Mesenchymal stem cell (in vitro differentiated cells and primary cell): ENCODE results near the gene RDH13.
A peak's percentile ranks its signal among the peaks of the same experiment; 100 is the strongest.

Source experiments
- DNase-seq: peaks from one replicate; pipeline ENCODE4 v3.0.0-alpha.2; 2013
- H2AFZ ChIP-seq: one replicate; pipeline ENCODE4 v1.6.1; 2013; ENCODE audit warnings: low read depth, mild to moderate bottlenecking, control low read depth, inconsistent platforms, low read length, moderate library complexity
- H2AK5ac ChIP-seq: 2 replicates; pipeline ENCODE4 v1.6.1; 2013; ENCODE audit warnings: low read length, moderate library complexity, mild to moderate bottlenecking, inconsistent platforms; ENCODE audit not compliant: severe bottlenecking
- H2BK120ac ChIP-seq: one replicate; pipeline ENCODE4 v1.6.1; 2013; ENCODE audit warnings: low read depth, mild to moderate bottlenecking, inconsistent platforms, low read length, moderate library complexity
- H2BK12ac ChIP-seq, 2 experiments: one replicate each; pipeline ENCODE4 v1.6.1; 2013; ENCODE audit warnings: inconsistent platforms in 2 of 2, low read length in 2 of 2, mild to moderate bottlenecking in 2 of 2, moderate library complexity in 2 of 2, control low read depth in 1 of 2
- H2BK15ac ChIP-seq: one replicate; pipeline ENCODE4 v1.6.1; 2013; ENCODE audit warnings: mild to moderate bottlenecking, low read depth, inconsistent platforms; ENCODE audit not compliant: poor library complexity, severe bottlenecking
- H2BK5ac ChIP-seq: 2 replicates; pipeline ENCODE4 v1.6.1; 2013; ENCODE audit warnings: low read depth, mild to moderate bottlenecking, low read length, control low read depth, inconsistent platforms; ENCODE audit not compliant: poor library complexity, severe bottlenecking
- H3K14ac ChIP-seq, 2 experiments: one replicate each; pipeline ENCODE4 v1.6.1; 2013; ENCODE audit warnings: inconsistent platforms in 2 of 2, low read length in 2 of 2, control low read depth in 1 of 2, mild to moderate bottlenecking in 1 of 2, moderate library complexity in 1 of 2
- H3K18ac ChIP-seq, 2 experiments: one replicate each; pipeline ENCODE4 v1.6.1; 2013; ENCODE audit warnings: inconsistent platforms in 2 of 2, low read length in 2 of 2, control low read depth in 1 of 2, low read depth in 1 of 2, mild to moderate bottlenecking in 1 of 2
- H3K23ac ChIP-seq, 2 experiments: one replicate each; pipeline ENCODE4 v1.6.1; 2013; ENCODE audit warnings: inconsistent platforms in 2 of 2, low read length in 2 of 2, mild to moderate bottlenecking in 2 of 2, moderate library complexity in 2 of 2, control low read depth in 1 of 2
- H3K27ac ChIP-seq: 2 replicates; pipeline ENCODE4 v1.5.1; 2013; ENCODE audit warnings: mild to moderate bottlenecking, moderate library complexity, low read length, control low read depth, inconsistent platforms; ENCODE audit not compliant: poor library complexity, severe bottlenecking
- H3K27me3 ChIP-seq, 2 experiments: 2 replicates each; pipeline versions ENCODE4 v1.6.1 to v1.7.0; 2013; ENCODE audit warnings: low read length in 2 of 2, mild to moderate bottlenecking in 2 of 2, moderate library complexity in 2 of 2, control low read depth in 1 of 2, inconsistent platforms in 1 of 2; ENCODE audit not compliant: control insufficient read depth in 1 of 2, insufficient read depth in 1 of 2
- H3K36me3 ChIP-seq, 2 experiments: 2 replicates each; pipeline versions ENCODE4 v1.6.1 to v1.7.0; 2013; ENCODE audit warnings: low read length in 2 of 2, control low read depth in 1 of 2, inconsistent platforms in 1 of 2, low read depth in 1 of 2, mild to moderate bottlenecking in 1 of 2; ENCODE audit not compliant: insufficient read depth in 2 of 2, control insufficient read depth in 1 of 2
- H3K4ac ChIP-seq, 2 experiments: one replicate each; pipeline ENCODE4 v1.6.1; 2013; ENCODE audit warnings: inconsistent platforms in 2 of 2, low read length in 2 of 2, mild to moderate bottlenecking in 2 of 2, moderate library complexity in 2 of 2, control low read depth in 1 of 2, low read depth in 1 of 2
- H3K4me1 ChIP-seq: 2 replicates; pipeline ENCODE4 v1.6.1; 2013; ENCODE audit warnings: low read depth, low read length, control low read depth; ENCODE audit not compliant: control insufficient read depth, insufficient read depth
- H3K4me2 ChIP-seq: 2 replicates; pipeline ENCODE4 v1.6.1; 2013; ENCODE audit warnings: low read length, mild to moderate bottlenecking, inconsistent platforms; ENCODE audit not compliant: poor library complexity, severe bottlenecking
- H3K4me3 ChIP-seq, 2 experiments: 2 replicates each; pipeline versions ENCODE4 v1.5.1 to v1.7.0; 2013; ENCODE audit warnings: low read length in 2 of 2, mild to moderate bottlenecking in 2 of 2, control low read depth in 1 of 2, low read depth in 1 of 2; ENCODE audit not compliant: insufficient read depth in 1 of 2
- H3K79me1 ChIP-seq: replicated peaks from 2 replicates; pipeline ENCODE4 v1.6.1; 2013; ENCODE audit warnings: mild to moderate bottlenecking, control low read depth, low read length, inconsistent platforms; ENCODE audit not compliant: poor library complexity, severe bottlenecking
- H3K9ac ChIP-seq: 2 replicates; pipeline ENCODE4 v1.7.0; 2013; ENCODE audit warnings: mild to moderate bottlenecking, low read length, moderate library complexity
- H3K9me3 ChIP-seq: 2 replicates; pipeline ENCODE4 v1.7.0; 2013; ENCODE audit warnings: mild to moderate bottlenecking, low read length; ENCODE audit not compliant: control insufficient read depth
- H4K8ac ChIP-seq: one replicate; pipeline ENCODE4 v1.6.1; 2013; ENCODE audit warnings: inconsistent platforms, mild to moderate bottlenecking, low read length, moderate library complexity
- H4K91ac ChIP-seq: one replicate; pipeline ENCODE4 v1.6.1; 2013; ENCODE audit warnings: mild to moderate bottlenecking, low read length, inconsistent platforms
- WGBS: methylation state at CpG from one replicate; pipeline ENCODE4 v1.1.7; 2013; ENCODE audit warnings: mixed read lengths; 5-methylcytosine and 5-hydroxymethylcytosine counted together

Gene RDH13

DNA sequence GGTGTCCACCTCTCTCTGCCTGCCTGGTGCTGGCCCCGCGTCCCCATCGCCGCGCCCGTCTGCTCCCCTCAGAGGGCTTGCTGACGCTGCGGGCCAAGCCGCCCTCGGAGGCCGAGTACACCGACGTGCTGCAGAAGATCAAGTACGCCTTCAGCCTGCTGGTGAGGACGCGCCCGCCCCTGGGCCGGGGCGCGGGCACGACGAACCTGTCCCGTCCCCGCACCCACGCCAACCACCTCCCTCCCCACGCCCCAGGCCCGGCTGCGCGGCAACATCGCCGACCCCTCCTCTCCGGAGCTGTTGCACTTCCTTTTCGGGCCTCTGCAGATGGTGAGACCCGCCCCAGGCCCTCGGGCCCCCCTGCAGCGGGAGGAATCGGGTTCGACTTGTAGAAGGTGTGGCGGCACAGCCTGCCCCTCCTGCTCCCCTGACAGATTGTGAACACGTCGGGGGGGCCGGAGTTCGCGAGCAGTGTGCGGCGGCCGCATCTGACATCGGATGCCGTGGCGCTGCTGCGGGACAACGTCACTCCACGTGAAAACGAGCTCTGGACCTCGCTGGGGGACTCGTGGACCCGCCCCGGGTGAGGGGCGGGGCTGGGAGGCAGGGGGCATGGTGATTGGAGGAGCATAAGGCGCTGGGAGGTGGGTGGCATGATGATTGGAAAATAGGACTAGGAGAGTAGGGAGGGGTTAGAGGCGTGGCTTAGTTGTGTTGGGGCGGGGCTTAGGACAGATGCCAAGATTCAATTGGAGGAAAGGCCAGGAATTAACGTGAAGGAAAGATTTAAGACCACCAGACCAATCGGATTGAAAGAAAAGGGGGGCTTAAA, 19.3 kb upstream of the RDH13 start:
- no peak overlapping the region for H3K23ac ChIP-seq
- no peak overlapping the region for H2AFZ ChIP-seq
- H3K4me2 ChIP-seq, result peak overlapping the region; percentile 14
- no peak overlapping the region for H2BK120ac ChIP-seq
- peaks cover 69 to 81% of the 10 kb centered on the region in 2 experiments for H3K27me3 ChIP-seq
- H3K4me3 ChIP-seq, result peak overlapping the region in 1 of 2 experiments; percentile 30
- H2AK5ac ChIP-seq, result no peak overlapping the region
- peak; percentile 58 for DNase-seq
- H2BK15ac ChIP-seq, result no peak overlapping the region
- H3K9ac ChIP-seq, result no peak overlapping the region
- H4K91ac ChIP-seq, result no peak overlapping the region
- peak overlapping the region in 1 of 2 experiments; percentile 34 for H2BK12ac ChIP-seq
- H3K9me3 ChIP-seq, result no peaks in the 10 kb centered on the region
- WGBS, result 29% methylated on average over 64 of the region's 64 CpGs
- no peak overlapping the region for H4K8ac ChIP-seq
- H3K79me1 ChIP-seq, result no peaks in the 10 kb centered on the region
- H3K36me3 ChIP-seq, result no peaks in the 10 kb centered on the region
- H3K18ac ChIP-seq, result no peak overlapping the region
- H3K14ac ChIP-seq, result no peak overlapping the region
- H3K4me1 ChIP-seq, result peaks cover 35% of the 10 kb centered on the region
- H3K27ac ChIP-seq, result no peak overlapping the region
- no peak overlapping the region for H3K4ac ChIP-seq
- no peak overlapping the region for H2BK5ac ChIP-seq

DNA sequence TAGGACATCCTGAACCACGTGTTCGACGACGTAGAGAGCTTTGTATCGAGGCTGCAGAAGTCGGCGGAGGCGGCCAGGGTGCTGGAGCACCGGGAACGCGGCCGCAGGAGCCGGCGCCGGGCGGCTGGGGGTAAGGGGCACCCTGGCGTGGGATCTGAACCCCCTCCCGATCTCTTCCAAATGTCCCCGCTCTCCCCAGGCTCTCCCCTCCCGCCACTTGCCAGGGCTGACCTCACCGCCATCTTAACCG, 18.7 kb upstream of the RDH13 start:
- Histone ChIP-seq H4K8ac (no peak overlapping the region), H3K9me3 (no peaks in the 10 kb centered on the region), H3K18ac (no peak overlapping the region), H3K36me3 (no peaks in the 10 kb centered on the region), H3K4ac (no peak overlapping the region), H3K9ac (no peak overlapping the region), H3K14ac (no peak overlapping the region), H2BK15ac (no peak overlapping the region), H2BK12ac (no peak overlapping the region), H3K23ac (no peak overlapping the region), H2AK5ac (no peak overlapping the region), H3K4me1 (peaks cover 31% of the 10 kb centered on the region), H4K91ac (no peak overlapping the region), H3K4me2 (peak overlapping the region; percentile 79), H3K27ac (no peak overlapping the region), H2AFZ (no peak overlapping the region), H2BK5ac (no peak overlapping the region), H3K4me3 (peak overlapping the region in 1 of 2 experiments; percentile 30), H3K79me1 (no peaks in the 10 kb centered on the region), H3K27me3 (peaks cover 74 to 83% of the 10 kb centered on the region in 2 experiments), H2BK120ac (no peak overlapping the region)
- WGBS, result 50% methylated on average over 17 of the region's 22 CpGs
- DNase-seq, result no peak

DNA sequence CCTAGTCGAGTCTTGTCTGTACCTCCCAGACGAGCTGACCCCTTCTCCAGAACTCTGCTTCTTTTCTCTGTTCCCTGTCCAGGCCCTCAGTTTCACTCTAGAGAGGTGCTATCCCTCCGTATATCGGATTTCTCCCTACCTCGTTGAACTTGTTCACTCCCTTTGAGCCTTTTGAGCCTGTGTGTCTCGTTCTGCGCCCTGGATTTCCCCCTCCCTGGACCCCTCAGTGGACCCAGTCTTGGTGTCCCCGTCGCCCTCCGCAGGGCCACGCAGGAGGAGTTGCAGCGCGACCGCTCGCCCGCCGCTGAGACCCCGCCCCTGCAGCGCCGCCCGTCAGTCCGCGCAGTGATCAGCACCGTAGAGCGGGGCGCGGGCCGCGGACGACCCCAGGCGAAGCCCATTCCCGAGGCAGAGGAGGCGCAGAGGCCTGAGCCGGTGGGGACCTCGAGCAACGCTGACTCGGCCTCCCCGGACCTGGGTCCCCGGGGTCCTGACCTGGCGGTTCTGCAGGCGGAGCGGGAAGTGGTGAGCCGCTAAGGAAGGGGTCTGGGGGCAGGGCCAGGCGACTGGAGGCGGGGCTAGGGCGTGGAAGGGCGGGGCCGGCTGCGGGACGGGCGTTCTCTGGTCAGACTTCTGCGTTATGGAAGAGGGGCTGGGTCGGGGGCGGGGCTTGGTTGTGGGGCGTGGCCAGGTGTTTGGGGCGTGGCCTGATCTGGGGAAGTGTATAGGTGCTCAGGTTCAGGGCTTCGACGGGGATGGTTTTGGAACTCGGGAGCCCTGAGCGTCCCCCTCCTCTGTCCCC, 18.2 kb upstream of the RDH13 start:
- Histone ChIP-seq H2AK5ac (no peak overlapping the region), H3K4me2 (peak overlapping the region; percentile 79), H3K79me1 (no peaks in the 10 kb centered on the region), H4K91ac (no peak overlapping the region), H3K4ac (no peak overlapping the region), H3K18ac (peak overlapping the region; percentile 5 to 80), H3K4me3 (peak overlapping the region; percentile 52 to 60), H3K27me3 (peaks cover 77 to 82% of the 10 kb centered on the region in 2 experiments), H3K23ac (peak overlapping the region in 1 of 2 experiments; percentile 70), H2BK5ac (no peak overlapping the region), H2BK15ac (no peak overlapping the region), H3K9ac (no peak overlapping the region), H3K27ac (no peak overlapping the region), H3K4me1 (peaks cover 26% of the 10 kb centered on the region), H2AFZ (peak overlapping the region; percentile 86), H2BK120ac (no peak overlapping the region), H4K8ac (no peak overlapping the region), H2BK12ac (no peak overlapping the region), H3K14ac (no peak overlapping the region), H3K9me3 (no peaks in the 10 kb centered on the region), H3K36me3 (no peaks in the 10 kb centered on the region)
- 3% methylated on average over 58 of the region's 60 CpGs for WGBS
- DNase-seq, result peak; percentile 81
